BE2C (cell line): ENCODE measurements around the gene SFRP5.

Experiments
- DNase-seq: peaks from one replicate; pipeline ENCODE4 v3.0.0-alpha.2; 2020
- H3K27me3 ChIP-seq: fragments of 250-450 bp; sonication (Bioruptor Pico); 2 replicates; pipeline ENCODE4 v1.5.1; 2020; ENCODE audit warnings: mild to moderate bottlenecking
- H3K36me3 ChIP-seq: fragments of 250-450 bp; sonication (Bioruptor Pico); 2 replicates; pipeline ENCODE4 v1.5.1; 2020; ENCODE audit warnings: mild to moderate bottlenecking
- H3K4me1 ChIP-seq: fragments of 250-450 bp; sonication (Bioruptor Pico); 2 replicates; pipeline ENCODE4 v1.5.1; 2020
- H3K4me3 ChIP-seq: 2 replicates; pipeline ENCODE4 v1.5.1; 2011; ENCODE audit warnings: low read depth, low read length
- H3K9me3 ChIP-seq: fragments of 250-450 bp; sonication (Bioruptor Pico); 2 replicates; pipeline ENCODE4 v1.5.1; 2020
- CTCF ChIP-seq: IDR thresholded peaks from 2 replicates; pipeline ENCODE4 v1.5.1; 2012; ENCODE audit warnings: mild to moderate bottlenecking, low read depth, low read length

SFRP5 gene

DNA sequence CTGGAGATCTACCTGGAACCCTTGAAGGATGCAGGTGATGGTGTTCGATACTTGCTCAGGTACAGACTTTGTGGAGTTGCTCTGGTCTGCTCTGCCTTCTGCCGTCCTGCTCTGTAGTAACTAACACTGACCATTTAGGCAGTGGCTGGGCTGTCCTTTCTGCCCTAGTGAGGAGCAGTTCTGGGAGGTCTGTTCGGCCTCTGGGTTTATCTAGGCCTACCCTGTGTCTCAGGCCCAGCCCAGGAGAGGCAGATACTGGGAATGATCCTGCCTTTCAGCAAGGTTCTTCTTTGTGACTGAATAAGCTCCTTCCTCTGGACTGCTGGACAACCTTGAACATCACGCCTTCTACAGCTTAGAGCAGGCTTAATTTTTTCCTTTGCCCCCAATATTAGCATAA, 33.2 kb downstream of the SFRP5 start:
- no peaks in the 10 kb centered on the region for H3K36me3 ChIP-seq
- no peak overlapping the region for H3K4me3 ChIP-seq
- no peak for TF ChIP-seq CTCF

GRCh38 chr10:97737770-97738265, 34.0 kb downstream of the SFRP5 start:
- no peak for TF ChIP-seq CTCF

More for the DNA sequence above, 33.2 kb downstream of the SFRP5 start:
- H3K27me3 ChIP-seq, result no peaks in the 10 kb centered on the region
- DNase-seq, result no peak
- no peaks in the 10 kb centered on the region for H3K9me3 ChIP-seq
- H3K4me1 ChIP-seq, result peaks cover 11% of the 10 kb centered on the region

DNA sequence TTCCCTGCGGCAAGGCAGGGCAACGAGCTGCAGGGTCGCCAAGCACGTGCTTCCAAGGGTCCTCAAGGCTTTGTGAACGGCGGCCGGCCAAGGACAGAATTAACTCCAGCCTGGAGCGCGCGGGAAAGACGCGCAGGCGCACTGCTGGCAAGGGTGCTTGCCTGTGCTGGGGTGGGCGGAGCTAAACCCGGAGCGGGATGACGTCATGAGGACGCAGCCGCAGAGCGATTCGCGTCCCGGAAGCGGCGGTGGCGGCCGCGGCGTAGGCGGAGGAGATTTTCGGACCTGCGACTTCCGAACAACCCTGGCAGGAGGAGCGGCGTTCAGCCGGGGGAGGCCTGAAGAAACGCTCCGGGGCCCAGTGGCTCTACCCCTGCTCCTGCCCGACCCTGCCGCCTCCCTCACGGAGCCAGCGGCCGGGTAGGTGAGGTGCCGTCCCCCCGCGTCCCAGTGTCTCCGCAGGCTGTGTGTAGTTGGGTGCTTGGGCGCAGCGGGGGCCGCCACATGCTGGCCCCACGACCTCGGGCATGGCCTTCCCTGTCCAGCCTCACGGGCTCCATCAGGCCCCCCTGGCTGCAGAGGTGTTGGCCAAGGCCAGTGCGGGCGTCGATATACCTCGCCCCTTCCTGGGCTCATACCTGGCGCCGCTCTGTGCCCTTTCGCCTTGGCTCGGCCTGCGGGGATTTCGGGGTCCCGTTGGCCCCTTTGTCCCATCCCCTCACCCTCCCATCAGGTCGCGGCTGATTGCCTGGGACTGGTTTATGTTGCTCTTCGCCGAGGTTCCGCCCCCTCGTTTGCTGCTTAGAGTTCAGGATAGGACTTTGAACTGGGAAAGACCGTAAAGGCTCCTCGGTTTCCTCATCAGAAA, 34.7 kb downstream of the SFRP5 start, which contains the start of gene ZFYVE27:
Gene ZFYVE27, plus strand, starts transcription at position 227 of the 868 bp plus-strand sequence. CDS start 1,350 bp downstream, outside the sequence.
- H3K4me3 ChIP-seq, result peak within 1 kb of the TSS; percentile 86
- H3K9me3 ChIP-seq, result no peaks in the 10 kb centered on the region
- no peak for TF ChIP-seq CTCF
- DNase-seq, result peak; percentile 97
- no peaks in the 10 kb centered on the region for H3K36me3 ChIP-seq
- no peaks in the 10 kb centered on the region for H3K27me3 ChIP-seq
- H3K4me1 ChIP-seq, result 0 out of 2 replicates have a peak, but pooled peaks cover 3% of the 10 kb centered on the region

More at GRCh38 chr10:97737770-97738265, 34.0 kb downstream of the SFRP5 start:
- Histone ChIP-seq H3K9me3 (no peaks in the 10 kb centered on the region), H3K4me3 (peak overlapping the region; percentile 86), H3K36me3 (no peaks in the 10 kb centered on the region), H3K27me3 (no peaks in the 10 kb centered on the region), H3K4me1 (peaks cover 3% of the 10 kb centered on the region)
- no peak for DNase-seq

- H3K4me1 ChIP-seq, result 0 out of 2 replicates have a peak, but pooled peaks cover 3% of the 10 kb centered on the region
These were observed 35.3 kb downstream of the SFRP5 start for GRCh38 chr10:97736403-97736901.

GRCh38 chr10:97734021-97734420, 37.8 kb downstream of the SFRP5 start:
- no peak overlapping the region for H3K4me3 ChIP-seq
- H3K4me1 ChIP-seq, result no peaks in the 10 kb centered on the region
- DNase-seq, result no peak
- no peaks in the 10 kb centered on the region for H3K9me3 ChIP-seq
- TF ChIP-seq CTCF, result no peak
- H3K27me3 ChIP-seq, result no peaks in the 10 kb centered on the region
- no peaks in the 10 kb centered on the region for H3K36me3 ChIP-seq

More at GRCh38 chr10:97736403-97736901, 35.3 kb downstream of the SFRP5 start:
- Histone ChIP-seq H3K36me3 (no peaks in the 10 kb centered on the region), H3K9me3 (no peaks in the 10 kb centered on the region), H3K27me3 (no peaks in the 10 kb centered on the region), H3K4me3 (no peak overlapping the region)
- no peak for TF ChIP-seq CTCF
- no peak for DNase-seq

DNA sequence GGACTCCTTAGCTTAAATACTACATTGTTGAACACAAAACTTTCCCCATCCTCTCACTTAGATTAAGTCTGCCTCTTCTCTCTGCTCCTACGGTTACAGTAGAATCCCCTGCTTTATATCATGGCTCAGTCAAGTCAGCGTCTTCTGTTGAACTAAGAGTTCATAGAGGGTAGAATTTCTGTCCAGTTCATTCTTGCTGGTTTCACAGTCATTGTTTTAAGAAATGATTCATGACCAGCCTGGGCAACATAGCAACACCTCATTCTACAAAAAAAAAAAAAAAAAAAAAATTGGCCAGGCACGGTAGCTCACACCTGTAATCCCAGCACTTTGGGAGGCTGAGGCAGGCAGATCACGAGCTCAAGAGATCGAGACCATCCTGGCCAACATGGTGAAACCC, 38.5 kb downstream of the SFRP5 start:
- no peak for DNase-seq
- H3K4me1 ChIP-seq, result no peaks in the 10 kb centered on the region
- no peak overlapping the region for H3K4me3 ChIP-seq
- TF ChIP-seq CTCF, result no peak
- H3K9me3 ChIP-seq, result no peaks in the 10 kb centered on the region
- H3K27me3 ChIP-seq, result no peaks in the 10 kb centered on the region
- no peaks in the 10 kb centered on the region for H3K36me3 ChIP-seq
